Astrocyte (in vitro differentiated cells and primary cell): Measurements from ENCODE around the gene MRPS11. TPM values are rescaled to one million over a fixed set of nuclear protein-coding genes. Genes with fewer than 3 reads are reported as not detected.

Source experiments
- DNase-seq: peaks from one replicate; pipeline ENCODE4 v3.0.0-alpha.2; 2010; ENCODE audit warnings: low read depth
- FAIRE-seq: peaks from 2 replicates; lab custom pipeline; 2011; peaks lifted over from hg19 to GRCh38; lab: Jason Lieb, UNC
- H2AFZ ChIP-seq: 2 replicates; pipeline ENCODE4 v1.6.0; 2012; ENCODE audit warnings: low read depth, low read length, inconsistent platforms
- H3K27ac ChIP-seq: 2 replicates; pipeline ENCODE4 v1.5.1; 2011; ENCODE audit warnings: low read depth, low read length, inconsistent platforms
- H3K27me3 ChIP-seq: 2 replicates; pipeline ENCODE4 v1.6.0; 2011; ENCODE audit warnings: low read length, inconsistent platforms; ENCODE audit not compliant: insufficient read depth
- H3K36me3 ChIP-seq: 2 replicates; pipeline ENCODE4 v1.5.1; 2011; ENCODE audit warnings: low read length, inconsistent platforms; ENCODE audit not compliant: insufficient read depth
- H3K4me1 ChIP-seq: 2 replicates; pipeline ENCODE4 v1.5.1; 2011; ENCODE audit warnings: low read length, inconsistent platforms; ENCODE audit not compliant: insufficient read depth
- H3K4me2 ChIP-seq: 2 replicates; pipeline ENCODE4 v1.6.0; 2012; ENCODE audit warnings: low read length, inconsistent platforms
- H3K4me3 ChIP-seq: 2 replicates; pipeline ENCODE4 v1.5.1; 2011; ENCODE audit warnings: low read depth, mild to moderate bottlenecking, low read length, inconsistent platforms; ENCODE audit not compliant: insufficient read depth
- H3K79me2 ChIP-seq: 2 replicates; pipeline ENCODE4 v1.6.0; 2012; ENCODE audit warnings: mild to moderate bottlenecking, low read length, inconsistent platforms; ENCODE audit not compliant: insufficient read depth
- H3K9ac ChIP-seq: 2 replicates; pipeline ENCODE4 v1.6.0; 2012; ENCODE audit warnings: mild to moderate bottlenecking, low read length, inconsistent platforms
- H3K9me3 ChIP-seq: 2 replicates; pipeline ENCODE4 v1.5.1; 2012; ENCODE audit warnings: low read depth, mild to moderate bottlenecking, low read length, inconsistent platforms; ENCODE audit not compliant: insufficient read depth
- H4K20me1 ChIP-seq: 2 replicates; pipeline ENCODE4 v1.6.0; 2012; ENCODE audit warnings: low read length, inconsistent platforms; ENCODE audit not compliant: insufficient read depth
- H3K27ac Mint-ChIP-seq: one replicate; pipeline ENCODE4 v1.8.0; 2021; ENCODE audit warnings: mild to moderate bottlenecking, mixed read lengths; ENCODE audit not compliant: unreplicated experiment
- H3K27me3 Mint-ChIP-seq: one replicate; pipeline ENCODE4 v1.8.0; 2021; ENCODE audit warnings: low read depth, mixed read lengths; ENCODE audit not compliant: unreplicated experiment
- H3K36me3 Mint-ChIP-seq: one replicate; pipeline ENCODE4 v1.8.0; 2021; ENCODE audit warnings: low read depth, mixed read lengths; ENCODE audit not compliant: unreplicated experiment
- H3K4me1 Mint-ChIP-seq: one replicate; pipeline ENCODE4 v1.8.0; 2021; ENCODE audit warnings: low read depth, mixed read lengths; ENCODE audit not compliant: unreplicated experiment
- H3K4me3 Mint-ChIP-seq: one replicate; pipeline ENCODE4 v1.8.0; 2021; ENCODE audit warnings: mild to moderate bottlenecking, moderate library complexity, mixed read lengths; ENCODE audit not compliant: unreplicated experiment
- H3K9me3 Mint-ChIP-seq: one replicate; pipeline ENCODE4 v1.8.0; 2021; ENCODE audit warnings: mild to moderate bottlenecking, mixed read lengths; ENCODE audit not compliant: unreplicated experiment
- CTCF ChIP-seq: IDR thresholded peaks from 2 replicates; pipeline ENCODE4 v1.5.1; 2011; ENCODE audit warnings: low read depth, mild to moderate bottlenecking, inconsistent platforms, low read length, moderate library complexity; ENCODE audit not compliant: insufficient read depth
- EZH2 ChIP-seq: IDR thresholded peaks from 2 replicates; pipeline ENCODE4 v1.6.1; 2012; ENCODE audit warnings: mild to moderate bottlenecking, low read length, inconsistent platforms; ENCODE audit not compliant: insufficient read depth
- total RNA-seq: library from RNA; stranded (reverse); gene quantifications from 2 replicates; pipeline ENCODE4 v1.2.1, GENCODE V29; 2021

Gene MRPS11
- total RNA-seq, 1 donor from 2014 or later = 50.7 TPM

- peaks cover 18% of the 10 kb centered on the region for H3K4me1 ChIP-seq
- H3K36me3 ChIP-seq = peaks cover 29% of the 10 kb centered on the region
- no peaks in the 10 kb centered on the region for H3K27me3 ChIP-seq
- no peaks in the 10 kb centered on the region for H3K27me3 Mint-ChIP-seq
- no peak overlapping the region for H3K4me2 ChIP-seq
- H3K27ac Mint-ChIP-seq = no peak overlapping the region
- peaks cover 36% of the 10 kb centered on the region for H3K79me2 ChIP-seq
- H3K9ac ChIP-seq = no peak overlapping the region
- H2AFZ ChIP-seq = no peak overlapping the region
- no peak overlapping the region for H3K27ac ChIP-seq
- H3K9me3 Mint-ChIP-seq = no peaks in the 10 kb centered on the region
- no peaks in the 10 kb centered on the region for H3K9me3 ChIP-seq
- peaks cover 29% of the 10 kb centered on the region for H3K4me1 Mint-ChIP-seq
- no peaks in the 10 kb centered on the region for H4K20me1 ChIP-seq
- peaks cover 2% of the 10 kb centered on the region for H3K36me3 Mint-ChIP-seq
- no peak for DNase-seq
- no peak overlapping the region for H3K4me3 ChIP-seq
- no peak overlapping the region for H3K4me3 Mint-ChIP-seq
- TF ChIP-seq CTCF (no peak), EZH2 (no peak)
- no peak for FAIRE-seq
Measured at GRCh38 chr15:88463870-88464532, 3.5 kb upstream of the MRPS11 start.

GRCh38 chr15:88465633-88466224 is 1.8 kb upstream of the MRPS11 start:
- H3K9me3 ChIP-seq = no peaks in the 10 kb centered on the region
- no peaks in the 10 kb centered on the region for H4K20me1 ChIP-seq
- H2AFZ ChIP-seq = no peak overlapping the region
- H3K36me3 Mint-ChIP-seq = no peaks in the 10 kb centered on the region
- H3K27me3 Mint-ChIP-seq = no peaks in the 10 kb centered on the region
- peaks cover 47% of the 10 kb centered on the region for H3K79me2 ChIP-seq
- H3K27me3 ChIP-seq = no peaks in the 10 kb centered on the region
- no peaks in the 10 kb centered on the region for H3K9me3 Mint-ChIP-seq
- TF ChIP-seq CTCF (no peak), EZH2 (no peak)
- peak overlapping the region; percentile 98 for H3K4me3 ChIP-seq
- peak overlapping the region; percentile 99 for H3K4me2 ChIP-seq
- H3K4me1 ChIP-seq = peaks cover 18% of the 10 kb centered on the region
- peak overlapping the region; percentile 93 for H3K4me3 Mint-ChIP-seq
- peaks cover 29% of the 10 kb centered on the region for H3K4me1 Mint-ChIP-seq
- DNase-seq (peak; percentile 12), FAIRE-seq (no peak)
- peaks cover 16% of the 10 kb centered on the region for H3K36me3 ChIP-seq
- peak overlapping the region; percentile 2 for H3K27ac Mint-ChIP-seq
- H3K9ac ChIP-seq = peak overlapping the region; percentile 87
- peak overlapping the region; percentile 93 for H3K27ac ChIP-seq
